GDM1 (cell line): ENCODE measurements around the gene LDLRAD3.

ENCODE experiments used
- DNase-seq: peaks from one replicate; lab custom pipeline; 2025; lab: John Stamatoyannopoulos, UW

Gene LDLRAD3

DNA sequence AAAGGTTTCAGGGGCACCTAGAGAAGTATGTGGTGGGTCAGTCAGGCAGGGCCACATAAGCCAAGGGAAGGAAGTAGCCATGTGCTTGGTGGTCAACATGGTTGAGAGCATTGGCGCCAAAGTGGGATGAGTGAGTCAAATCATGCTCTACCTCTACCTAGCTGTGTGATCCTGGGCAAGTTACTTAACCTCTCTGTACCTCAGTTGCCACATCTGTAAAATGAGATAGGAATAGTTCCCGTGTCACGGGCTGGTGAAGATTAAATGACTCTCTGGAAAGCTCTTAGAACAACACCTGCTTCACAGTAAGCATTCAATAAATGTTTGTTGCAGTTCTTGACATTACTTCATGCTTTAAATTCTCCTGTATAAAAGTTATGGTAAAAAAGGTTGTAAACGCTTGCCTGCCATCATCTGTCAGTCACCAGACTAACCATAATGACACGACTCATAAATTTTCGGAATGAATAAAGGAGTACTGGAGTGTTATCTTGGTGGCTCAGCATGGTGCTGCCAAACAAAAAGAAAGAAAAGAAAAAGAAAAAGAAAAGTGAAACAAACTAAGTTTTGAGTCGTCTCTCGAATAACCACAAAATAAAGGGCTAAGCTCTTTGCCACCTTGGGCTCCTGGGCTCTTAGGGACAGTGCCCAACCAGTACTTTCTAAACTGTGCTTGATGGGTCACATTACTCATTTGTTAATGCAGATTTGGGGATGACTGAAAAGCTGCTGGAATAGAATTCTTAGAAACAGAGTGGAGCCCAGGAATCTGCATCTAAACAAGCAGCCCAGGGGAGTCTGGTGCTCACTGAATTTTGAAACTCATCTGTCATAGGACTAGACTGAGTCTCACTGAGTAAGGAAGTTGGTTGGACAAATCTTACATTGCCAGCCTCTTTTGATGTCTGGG lies 107.6 kb downstream of the LDLRAD3 start:
- DNase-seq = no peak

DNA sequence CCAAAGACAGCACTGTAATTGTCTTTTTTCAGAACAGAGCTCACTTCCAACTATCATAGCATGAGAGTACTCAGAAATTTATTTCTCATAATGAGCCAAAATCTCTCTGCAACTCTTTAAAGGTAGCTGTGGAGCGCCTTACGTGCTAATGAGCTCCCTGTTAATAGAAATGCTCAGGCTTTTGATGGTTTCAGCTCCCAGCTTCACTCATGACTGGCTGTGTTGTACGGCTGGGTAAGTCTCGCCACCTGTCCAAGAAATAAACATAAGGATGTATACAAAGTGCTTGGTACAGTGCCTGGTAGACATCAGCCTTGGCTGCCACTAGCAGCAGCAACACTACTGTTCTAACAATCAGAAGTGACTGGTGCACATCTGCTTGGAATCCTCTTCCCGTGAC lies 109.4 kb downstream of the LDLRAD3 start:
- no peak for DNase-seq

DNA sequence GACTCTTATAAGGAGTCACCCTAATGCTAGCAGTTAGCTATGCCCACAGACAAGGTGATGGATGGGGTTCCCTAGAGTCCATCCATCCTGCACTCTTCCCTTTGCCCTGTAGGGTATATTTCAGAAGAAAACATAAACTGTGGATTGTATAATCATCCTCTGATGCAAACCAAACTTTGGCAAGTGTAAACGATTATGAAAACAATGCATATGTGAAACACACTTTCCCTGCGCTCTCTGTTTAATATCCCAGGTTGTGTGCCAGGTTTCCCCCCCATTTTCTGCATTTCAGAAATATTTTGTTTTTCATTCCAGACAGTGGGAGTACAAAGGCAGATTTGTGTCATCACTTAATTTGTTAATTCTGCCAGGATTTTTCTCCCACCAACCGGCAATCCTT lies 110.0 kb downstream of the LDLRAD3 start:
- no peak for DNase-seq

DNA sequence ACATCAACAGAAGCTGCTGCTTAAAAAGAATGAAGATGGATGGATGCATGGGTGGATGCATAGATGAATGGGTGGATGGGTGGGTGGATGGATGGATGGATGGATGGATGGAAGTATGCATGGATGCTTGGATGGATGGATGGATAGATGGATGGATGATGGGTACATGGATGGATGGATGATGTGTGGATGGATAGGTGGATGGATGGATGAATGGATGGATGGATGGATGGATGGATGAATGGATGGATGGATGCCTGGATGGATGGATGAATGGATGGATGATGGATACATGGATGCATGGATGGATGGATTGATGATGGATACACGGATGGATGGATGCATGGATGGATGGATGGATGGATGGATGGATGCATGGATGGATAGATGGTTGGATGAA lies 110.8 kb downstream of the LDLRAD3 start:
- DNase-seq = no peak

DNA sequence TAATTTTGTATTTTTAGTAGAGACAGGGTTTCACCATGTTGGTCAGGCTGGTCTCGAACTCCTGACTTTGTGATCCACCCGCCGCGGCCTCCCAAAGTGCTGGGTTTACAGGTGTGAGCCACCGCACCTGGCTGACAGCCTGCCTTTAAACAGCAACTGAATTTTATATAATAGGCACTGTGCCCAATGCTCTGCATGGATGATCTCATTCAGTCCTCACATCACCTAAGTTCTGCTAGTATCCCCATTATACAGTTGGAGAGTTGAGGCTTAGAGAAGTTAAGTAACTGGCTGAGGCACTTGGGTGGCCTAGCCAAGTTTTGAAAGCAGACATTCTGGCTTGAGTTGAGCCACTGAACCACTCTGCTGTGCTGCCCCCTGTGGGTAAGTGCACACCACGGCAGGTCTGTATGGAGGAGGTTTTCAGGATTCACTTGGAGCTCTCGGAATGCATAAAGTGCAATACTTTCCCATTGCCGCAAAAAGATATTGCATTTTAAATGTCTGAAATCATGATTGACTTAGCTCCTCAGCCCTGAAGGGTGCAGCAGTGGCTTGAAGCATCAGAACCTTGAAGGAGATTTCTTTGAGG lies 112.4 kb downstream of the LDLRAD3 start:
- DNase-seq = no peak

DNA sequence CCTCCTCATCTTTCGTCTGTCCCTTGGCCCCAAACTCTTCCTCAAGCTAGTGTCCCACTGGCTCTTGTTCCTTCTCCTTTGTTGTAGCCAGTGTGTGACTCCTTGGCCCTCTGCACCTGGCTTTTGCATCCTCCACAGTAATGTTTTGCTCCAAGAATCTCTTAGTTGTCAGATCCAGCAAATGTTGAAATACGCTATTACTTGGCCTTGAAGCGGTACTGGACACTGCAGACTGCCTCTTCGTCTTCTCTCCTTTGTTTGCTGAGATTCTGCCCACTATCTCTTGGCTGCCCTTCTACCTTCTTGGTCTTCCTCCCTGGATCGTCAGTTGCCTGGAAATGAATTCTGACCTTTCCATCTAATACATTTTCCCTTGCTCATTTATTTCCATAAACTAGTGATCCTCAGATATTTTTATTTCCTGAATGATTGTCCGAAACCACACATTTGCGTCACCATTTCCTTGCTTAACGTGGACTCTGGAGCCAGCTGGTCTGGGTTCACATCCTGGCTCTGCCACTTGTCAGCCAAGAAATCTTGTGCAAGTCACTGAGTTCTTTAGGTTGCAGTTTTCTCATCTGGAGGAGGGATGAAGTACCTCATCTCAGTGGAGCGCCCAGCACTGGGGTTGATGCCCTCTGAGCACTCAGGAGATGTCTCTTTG lies 113.6 kb downstream of the LDLRAD3 start:
- DNase-seq = no peak

DNA sequence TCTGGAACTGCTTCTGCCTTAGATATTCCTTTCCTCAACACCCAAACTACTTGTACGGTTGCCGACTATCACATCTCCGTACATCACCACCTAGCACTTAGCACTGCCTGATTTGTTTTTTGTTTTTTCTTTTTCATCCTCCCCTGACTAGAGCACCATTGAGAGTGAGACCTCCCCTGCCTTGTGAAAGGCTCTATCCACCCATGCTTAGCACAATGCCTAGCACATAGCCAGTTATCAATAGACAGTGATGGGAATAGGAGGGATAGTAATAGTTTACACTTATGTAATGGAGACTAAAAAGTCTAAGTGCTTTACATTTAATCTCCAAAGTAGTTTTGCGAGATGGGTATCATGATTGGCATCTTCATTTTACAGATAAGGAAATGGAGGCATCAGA lies 115.8 kb downstream of the LDLRAD3 start:
- no peak for DNase-seq

DNA sequence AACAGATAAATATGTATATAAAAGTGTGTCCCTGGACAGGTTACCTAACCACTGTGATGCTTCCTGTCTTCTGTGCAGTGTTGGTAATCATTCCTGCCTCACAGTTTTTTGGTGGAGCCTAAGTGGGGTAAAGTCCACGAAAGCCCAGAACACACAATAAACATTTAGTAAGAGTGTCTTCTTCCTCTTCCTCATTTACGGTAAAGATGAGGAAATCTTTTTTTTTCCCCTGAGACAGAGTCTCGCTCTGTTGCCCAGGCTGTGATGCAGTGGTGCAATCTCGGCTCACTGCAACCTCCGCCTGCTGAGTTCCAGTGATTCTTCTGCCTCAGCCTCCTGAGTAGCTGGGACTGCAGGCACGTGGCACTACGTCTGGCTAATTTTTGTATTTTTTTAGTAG lies 117.1 kb downstream of the LDLRAD3 start:
- DNase-seq = no peak

DNA sequence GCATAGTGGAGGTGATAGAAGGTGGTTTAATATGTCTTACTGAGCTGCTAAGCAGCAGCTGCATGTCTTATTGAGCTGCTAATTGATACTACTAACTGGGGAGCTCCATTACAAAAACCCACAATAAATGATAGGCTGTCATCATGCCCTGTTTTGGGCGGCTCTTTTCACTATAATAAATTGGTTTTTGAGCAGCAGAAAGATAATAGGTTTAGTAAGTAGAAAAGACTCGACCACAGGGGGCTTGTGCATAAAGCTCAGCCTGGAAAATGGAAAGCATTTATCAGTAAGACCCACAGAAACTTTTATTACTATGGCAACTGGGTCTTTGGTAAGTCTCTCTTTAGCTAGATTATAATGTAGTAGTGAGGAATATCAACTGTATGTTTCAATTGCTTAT lies 117.6 kb downstream of the LDLRAD3 start:
- no peak for DNase-seq

DNA sequence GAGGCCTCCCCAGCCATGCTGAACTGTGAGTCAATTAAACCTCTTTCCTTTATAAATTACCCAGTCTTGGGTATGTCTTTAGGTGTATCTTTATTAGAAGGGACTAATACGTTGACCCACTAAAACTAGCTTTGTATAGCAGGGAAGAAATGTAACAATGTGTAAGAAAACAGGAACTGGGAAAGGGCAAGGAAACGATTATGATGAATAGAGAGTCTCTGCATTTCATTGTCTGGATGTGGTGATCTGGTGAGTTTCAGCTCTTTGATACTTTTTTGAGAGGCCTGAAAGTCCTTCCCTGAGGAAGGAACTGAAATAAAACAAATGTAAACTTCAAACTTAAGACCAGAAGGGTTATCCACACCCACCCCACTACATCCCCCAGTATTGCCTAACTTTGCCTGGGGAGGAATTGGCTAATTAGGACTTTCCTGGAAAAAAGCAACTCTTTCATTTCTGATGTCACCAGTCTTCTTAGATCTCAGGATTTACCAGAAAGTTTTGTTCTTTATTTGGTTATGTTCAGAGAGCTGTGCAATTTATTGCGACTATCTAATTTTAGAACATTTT lies 119.0 kb downstream of the LDLRAD3 start:
- no peak for DNase-seq

DNA sequence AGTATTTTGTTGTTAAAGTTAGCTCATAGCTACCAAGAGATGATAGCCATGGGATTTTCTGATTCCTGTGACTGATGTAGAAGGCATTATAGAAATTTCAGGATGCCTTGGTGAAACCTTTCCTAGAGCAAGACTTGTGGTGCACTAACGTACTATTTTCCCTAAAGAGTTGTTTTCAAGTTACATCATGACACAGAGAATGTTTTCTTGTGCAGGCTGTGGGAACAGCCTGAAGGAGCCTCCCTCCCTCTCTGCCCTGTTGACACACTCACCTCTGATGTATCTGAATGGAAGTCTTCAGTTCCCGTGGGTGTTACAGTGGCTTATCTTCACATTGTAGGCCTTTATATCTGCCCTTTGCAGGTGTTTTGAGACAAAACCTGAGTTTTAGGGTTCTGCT lies 121.6 kb downstream of the LDLRAD3 start:
- no peak for DNase-seq

DNA sequence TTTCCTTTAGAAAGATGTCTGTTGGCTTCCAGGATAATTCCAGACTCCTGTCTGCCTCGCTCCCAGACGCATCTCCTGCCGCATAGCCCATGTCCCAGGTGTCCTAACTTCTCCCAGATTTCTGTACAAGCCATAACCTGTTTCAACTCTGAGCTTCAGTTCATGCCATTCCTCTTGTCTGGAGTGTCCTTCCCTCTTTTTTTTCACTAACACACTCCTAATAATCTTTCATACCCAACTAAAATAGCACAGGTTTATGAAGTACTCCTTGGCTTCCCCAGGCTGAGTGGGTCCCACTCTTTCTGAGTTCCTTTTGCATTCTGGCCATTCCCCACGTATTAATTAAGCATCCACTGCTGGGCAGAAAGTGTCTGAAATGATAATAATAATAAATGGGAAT lies 123.0 kb downstream of the LDLRAD3 start:
- DNase-seq = no peak

DNA sequence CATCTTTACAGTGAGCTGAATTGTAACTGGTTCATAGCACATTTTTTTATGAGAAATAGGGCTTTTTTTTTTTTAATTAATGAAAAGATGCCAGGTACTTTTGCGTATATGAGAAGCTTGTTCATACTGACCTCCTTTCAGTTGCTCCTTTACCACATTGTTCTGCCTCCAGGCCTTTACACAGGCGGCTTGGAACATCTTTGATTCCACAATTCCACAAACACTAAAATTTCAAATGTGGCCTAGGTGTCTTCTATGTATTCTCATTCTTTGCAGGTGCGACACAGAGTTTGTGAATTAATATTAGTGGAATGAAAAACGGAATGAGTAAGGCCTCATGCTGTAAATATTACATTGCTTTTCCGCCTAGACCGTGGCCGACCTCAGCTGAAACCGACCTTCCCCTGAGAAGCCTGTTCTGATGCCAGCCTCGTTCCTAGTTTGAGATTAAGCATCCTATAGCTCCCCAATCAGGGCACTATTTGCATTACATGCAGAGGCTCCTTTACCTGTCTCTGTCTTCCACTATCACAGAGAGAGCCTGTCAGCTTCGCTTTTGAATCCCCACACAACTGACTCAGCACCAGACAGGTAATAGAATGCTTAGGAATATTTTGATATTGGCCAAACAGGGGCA lies 125.8 kb downstream of the LDLRAD3 start:
- no peak for DNase-seq

DNA sequence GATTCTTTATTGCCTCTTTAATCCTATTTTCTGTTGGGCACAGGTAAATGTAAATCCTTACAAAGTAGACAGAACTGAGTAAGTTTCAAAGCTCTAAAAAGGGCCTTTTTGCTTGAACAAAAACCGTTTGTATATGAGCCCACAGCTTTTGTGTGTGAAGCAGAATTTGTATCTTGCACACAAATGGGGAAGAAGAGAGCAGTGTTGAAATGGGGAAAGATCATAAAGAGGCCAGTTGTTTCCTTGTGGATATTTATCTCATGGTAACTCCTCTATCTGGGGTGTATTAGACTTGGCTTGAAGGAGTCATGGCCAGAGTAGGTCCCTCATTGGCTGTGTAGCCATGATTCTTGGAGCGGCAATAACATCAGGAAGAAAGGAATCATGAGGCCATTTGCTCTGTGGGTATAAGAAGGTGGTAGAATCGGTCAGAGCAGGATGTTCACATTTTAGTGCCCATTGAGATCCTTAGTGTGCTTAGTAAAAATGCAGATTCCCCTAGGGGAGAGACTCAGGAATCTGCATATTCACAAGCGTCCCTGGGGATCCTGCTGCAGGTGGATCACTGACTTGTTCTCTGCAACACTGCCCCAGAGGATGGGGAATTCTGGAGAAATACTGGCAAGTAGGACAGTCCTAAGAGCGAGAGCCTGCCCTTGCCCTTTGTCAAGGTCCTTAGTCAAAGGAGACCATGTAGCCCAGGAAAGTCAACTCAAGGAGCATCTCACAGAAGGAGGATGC lies 126.5 kb downstream of the LDLRAD3 start:
- no peak for DNase-seq

DNA sequence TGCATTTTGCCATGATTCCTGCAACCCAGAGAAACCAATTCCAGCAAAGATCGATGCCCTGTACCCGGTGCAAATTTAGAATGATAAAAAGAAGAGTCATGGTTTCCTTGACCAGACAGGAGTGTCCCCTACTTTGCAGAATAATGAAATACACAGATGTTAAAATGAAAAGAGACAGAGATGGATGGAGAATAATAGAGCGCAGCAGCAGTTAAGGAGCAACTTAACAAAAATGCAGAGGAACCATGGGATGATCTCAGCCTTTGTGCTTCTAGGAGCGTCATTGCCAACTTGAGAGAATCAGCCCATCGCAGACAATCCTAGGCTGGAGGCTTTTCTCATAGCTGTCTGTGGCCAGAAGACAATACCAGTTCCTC lies 127.1 kb downstream of the LDLRAD3 start:
- no peak for DNase-seq

DNA sequence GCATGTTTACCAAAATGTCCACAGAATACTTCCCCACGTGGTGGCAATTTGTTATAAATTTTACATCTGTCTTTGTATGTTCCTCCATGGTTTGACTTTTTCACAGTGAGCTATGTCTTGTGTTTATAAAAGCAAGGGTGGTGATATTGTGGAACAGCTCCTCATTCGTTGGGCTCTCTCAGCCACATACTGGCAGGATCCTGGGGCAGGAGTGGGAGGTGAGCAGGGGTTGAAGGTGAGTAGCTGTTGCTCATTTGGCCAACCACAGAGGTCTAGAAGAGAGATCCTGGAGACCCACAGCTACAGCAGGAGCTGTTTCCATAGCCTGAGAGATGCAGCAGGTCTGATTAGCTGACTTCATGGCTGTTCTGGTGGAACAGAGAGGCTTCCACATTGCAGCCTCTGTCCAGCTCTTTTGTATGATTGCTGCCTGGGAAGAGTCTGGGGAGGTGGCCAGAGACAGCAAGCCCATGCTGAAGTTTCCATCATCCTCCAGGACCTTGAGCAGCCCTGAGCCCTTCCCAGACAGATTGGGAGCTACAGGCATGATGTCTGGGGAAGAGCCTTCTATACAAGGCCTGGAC lies 128.1 kb downstream of the LDLRAD3 start:
- DNase-seq = no peak

DNA sequence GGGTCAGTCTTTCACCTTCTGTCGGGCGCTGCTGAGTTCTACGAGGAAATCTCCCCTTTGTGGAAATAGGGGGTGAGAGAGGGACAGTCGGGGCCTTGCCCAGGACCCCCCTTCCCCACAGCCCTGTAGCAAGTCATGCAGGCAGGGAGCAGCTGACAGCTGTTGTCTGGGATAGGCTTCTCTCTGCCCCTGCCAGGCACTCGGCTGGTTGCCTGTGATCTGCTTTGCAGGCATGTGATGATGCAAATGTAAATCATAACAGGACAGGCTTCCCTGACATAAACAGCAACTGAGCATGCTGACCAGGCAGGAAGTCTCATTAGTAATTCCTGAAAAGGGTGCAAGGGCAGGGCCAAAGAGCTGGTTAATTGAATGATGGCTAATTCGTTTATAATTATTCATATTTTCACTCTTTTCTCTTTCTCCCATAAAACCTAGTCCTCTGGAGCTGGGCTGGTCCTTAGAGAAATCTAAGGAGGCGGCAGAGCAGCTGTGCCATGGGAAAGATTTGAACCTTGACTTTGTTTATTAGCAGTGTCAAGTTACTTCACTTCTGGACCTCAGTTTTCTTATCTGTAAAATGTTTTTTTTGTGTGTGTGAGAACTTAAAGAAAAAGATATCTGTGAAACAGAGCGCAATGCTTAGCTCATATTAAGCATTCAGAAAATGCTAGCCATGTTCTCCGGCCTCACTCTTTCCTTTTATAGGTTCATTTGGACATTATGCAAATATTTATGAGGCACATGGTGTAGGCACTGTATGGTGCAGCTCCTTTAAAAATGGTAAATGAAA lies 129.7 kb downstream of the LDLRAD3 start:
- no peak for DNase-seq

DNA sequence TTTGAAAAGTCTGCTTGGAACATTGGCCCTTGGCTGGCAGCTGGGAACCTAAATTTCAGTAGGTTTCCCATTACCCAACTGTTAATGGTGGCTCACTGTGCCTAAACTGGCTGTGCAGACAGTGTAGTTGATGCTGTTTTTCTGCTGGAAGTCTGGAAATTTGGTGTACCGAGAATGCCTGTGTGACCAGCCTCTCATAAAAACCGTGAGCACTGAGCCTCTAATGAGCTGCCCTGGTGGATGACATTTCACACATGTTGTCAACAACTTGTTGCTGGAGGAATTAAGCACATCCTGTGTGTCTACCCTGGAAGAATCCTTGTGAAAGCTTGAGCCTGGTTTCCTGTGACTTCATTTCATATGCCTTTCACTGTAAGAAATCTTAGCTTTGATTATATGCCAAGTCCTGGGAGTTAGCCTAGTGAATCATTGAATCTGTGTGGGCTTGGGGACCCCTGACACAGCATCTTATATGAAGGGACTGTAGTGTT lies 131.1 kb downstream of the LDLRAD3 start:
- no peak for DNase-seq

DNA sequence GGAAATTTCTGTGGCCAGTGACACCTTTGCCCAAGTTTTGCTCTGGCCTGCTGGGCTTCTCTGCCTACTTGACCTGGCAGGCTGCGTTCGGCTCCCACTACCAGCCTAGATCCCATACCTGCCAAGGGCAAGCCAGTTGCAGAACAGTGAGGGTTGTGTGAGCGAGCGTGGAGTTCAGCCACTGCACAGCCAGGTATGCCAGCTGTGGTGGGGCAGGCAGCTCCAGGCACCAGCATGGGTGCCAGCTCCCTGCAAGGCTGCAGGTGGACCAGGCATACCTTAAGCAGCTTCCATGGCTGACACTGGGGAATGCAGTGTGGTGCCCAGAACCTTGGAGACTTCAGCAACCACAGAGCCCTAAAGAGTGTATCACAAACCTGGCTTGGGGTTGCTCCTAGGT lies 133.5 kb downstream of the LDLRAD3 start:
- no peak for DNase-seq
